ENCODE measurements around the gene KRT32. TPM values are rescaled to one million over a fixed set of nuclear protein-coding genes. Genes with fewer than 3 reads are reported as not detected.

Gene KRT32
- total RNA-seq, 1 donor from 2014 or later = not detected

DNA sequence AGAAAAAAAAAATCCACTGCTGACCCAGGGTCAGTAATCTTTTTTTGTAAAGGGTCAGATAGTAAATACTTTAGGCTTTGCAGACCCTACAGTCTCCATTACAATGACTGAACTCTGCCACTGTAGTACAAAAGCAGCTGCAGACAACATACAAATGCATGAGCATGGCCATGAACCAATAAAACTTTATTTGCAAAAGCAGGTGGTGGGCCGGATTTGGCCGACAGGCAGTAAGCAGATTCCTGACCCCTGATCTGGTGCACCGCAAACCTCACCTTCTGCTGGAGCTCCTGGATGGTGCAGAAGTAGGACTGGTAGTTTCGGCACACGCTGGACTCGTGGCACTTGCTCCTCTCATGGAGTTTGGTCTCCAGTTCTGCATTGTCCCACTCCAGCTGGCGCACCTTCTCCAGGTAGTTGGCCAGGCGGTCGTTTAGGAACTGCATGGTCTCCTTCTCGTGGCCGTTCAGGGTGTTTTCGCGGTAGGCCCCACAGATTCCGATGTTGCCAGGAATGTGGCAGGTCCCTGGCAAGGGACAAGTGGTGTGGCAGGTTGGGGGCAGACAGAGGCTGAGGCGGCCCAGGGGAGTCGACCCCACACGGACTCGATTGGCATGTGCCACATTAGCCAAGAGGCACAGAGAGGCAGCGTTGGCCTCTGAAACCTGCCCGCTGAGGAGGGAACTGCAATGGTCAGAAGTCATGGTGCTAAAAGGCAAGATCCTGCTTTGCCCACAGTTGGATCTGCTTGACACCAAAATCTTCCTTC lies 55.9 kb downstream of the KRT32 start:
- H3K9me3 Mint-ChIP-seq (ENCODE audit: low read depth) = no peaks in the 10 kb centered on the region
- no peak overlapping the region for H3K4me3 Mint-ChIP-seq (ENCODE audit: unreplicated experiment)
- DNase-seq (ENCODE audit: low spot score) = no peak
- TF ChIP-seq, protein P1, sequence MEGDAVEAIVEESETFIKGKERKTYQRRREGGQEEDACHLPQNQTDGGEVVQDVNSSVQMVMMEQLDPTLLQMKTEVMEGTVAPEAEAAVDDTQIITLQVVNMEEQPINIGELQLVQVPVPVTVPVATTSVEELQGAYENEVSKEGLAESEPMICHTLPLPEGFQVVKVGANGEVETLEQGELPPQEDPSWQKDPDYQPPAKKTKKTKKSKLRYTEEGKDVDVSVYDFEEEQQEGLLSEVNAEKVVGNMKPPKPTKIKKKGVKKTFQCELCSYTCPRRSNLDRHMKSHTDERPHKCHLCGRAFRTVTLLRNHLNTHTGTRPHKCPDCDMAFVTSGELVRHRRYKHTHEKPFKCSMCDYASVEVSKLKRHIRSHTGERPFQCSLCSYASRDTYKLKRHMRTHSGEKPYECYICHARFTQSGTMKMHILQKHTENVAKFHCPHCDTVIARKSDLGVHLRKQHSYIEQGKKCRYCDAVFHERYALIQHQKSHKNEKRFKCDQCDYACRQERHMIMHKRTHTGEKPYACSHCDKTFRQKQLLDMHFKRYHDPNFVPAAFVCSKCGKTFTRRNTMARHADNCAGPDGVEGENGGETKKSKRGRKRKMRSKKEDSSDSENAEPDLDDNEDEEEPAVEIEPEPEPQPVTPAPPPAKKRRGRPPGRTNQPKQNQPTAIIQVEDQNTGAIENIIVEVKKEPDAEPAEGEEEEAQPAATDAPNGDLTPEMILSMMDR (IDR thresholded peaks at IDR 0.05) = no peak
- H3K27me3 Mint-ChIP-seq (ENCODE audit: low read depth) = no peaks in the 10 kb centered on the region
- peaks cover 9% of the 10 kb centered on the region for H3K4me1 Mint-ChIP-seq (ENCODE audit: low read depth)
- no peak overlapping the region for H3K27ac Mint-ChIP-seq (ENCODE audit: unreplicated experiment)
- H3K36me3 Mint-ChIP-seq (ENCODE audit: low read depth) = no peaks in the 10 kb centered on the region

Small RNAs within 50 kb of the gene (microRNA-seq; reads per million reads assigned to microRNA genes)
- gene MIR6510 (ENCODE audit: borderline number of aligned reads) = not detected

Other genes starting within 250 kb of the KRT32 start
- gene KRTAP9-2, start 240.7 kb downstream of the KRT32 start, total RNA-seq = not detected in 3 replicates
- not detected in 3 replicates for gene KRTAP9-3, start 234.9 kb downstream of the KRT32 start, total RNA-seq
- gene KRTAP9-8, start 229.4 kb downstream of the KRT32 start, total RNA-seq = not detected in 3 replicates
- gene KRTAP9-4, start 217.7 kb downstream of the KRT32 start, total RNA-seq = not detected in 3 replicates
- not detected in 3 replicates for gene KRTAP9-9, start 212.0 kb downstream of the KRT32 start, total RNA-seq
- gene KRTAP9-6, start 202.0 kb downstream of the KRT32 start, total RNA-seq = not detected in 3 replicates
- not detected in 3 replicates for gene KRTAP9-7, start 191.7 kb downstream of the KRT32 start, total RNA-seq
- not detected in 3 replicates for gene KRTAP29-1, start 164.5 kb downstream of the KRT32 start, total RNA-seq
- not detected in 3 replicates for gene KRTAP16-1, start 158.1 kb downstream of the KRT32 start, total RNA-seq
- not detected in 3 replicates for gene KRTAP17-1, start 151.7 kb downstream of the KRT32 start, total RNA-seq
- not detected in 3 replicates for gene KRT33A, start 116.6 kb downstream of the KRT32 start, total RNA-seq
- gene KRT33B, start 97.6 kb downstream of the KRT32 start, total RNA-seq = not detected in 3 replicates
- gene KRT34, start 85.1 kb downstream of the KRT32 start, total RNA-seq = not detected in 3 replicates
- gene KRT31, start 69.8 kb downstream of the KRT32 start, total RNA-seq = not detected in 3 replicates
- not detected in 3 replicates for gene KRT37, start 42.8 kb downstream of the KRT32 start, total RNA-seq
- not detected in 3 replicates for gene KRT38, start 26.4 kb downstream of the KRT32 start, total RNA-seq
- gene KRT35, start 13.8 kb upstream of the KRT32 start, total RNA-seq = not detected in 3 replicates
- gene KRT36, start 22.5 kb upstream of the KRT32 start, total RNA-seq = not detected in 3 replicates
- gene KRT13, start 38.2 kb upstream of the KRT32 start, total RNA-seq = not detected in 3 replicates
- gene KRT15, start 51.5 kb upstream of the KRT32 start, total RNA-seq = not detected in 3 replicates
- gene KRT19, start 60.9 kb upstream of the KRT32 start, total RNA-seq = 1.3 to 1.7 TPM in 2 of 3 replicates, not detected in the other
- not detected in 3 replicates for gene KRT9, start 104.7 kb upstream of the KRT32 start, total RNA-seq
- gene KRT14, start 119.5 kb upstream of the KRT32 start, total RNA-seq = 0.23 to 0.94 TPM (median 0.32 TPM) in 3 replicates
- 3.9 to 5.9 TPM (median 5.5 TPM) in 3 replicates for gene KRT16, start 145.4 kb upstream of the KRT32 start, total RNA-seq
- 183 to 261 TPM (median 258 TPM) in 3 replicates for gene KRT17, start 157.2 kb upstream of the KRT32 start, total RNA-seq
- gene EIF1, start 221.5 kb upstream of the KRT32 start, total RNA-seq = 572 to 1,015 TPM (median 990 TPM) in 3 replicates
- not detected in 3 replicates for gene GAST, start 244.9 kb upstream of the KRT32 start, total RNA-seq

All from chondrocyte (in vitro differentiated cells).